Upper lobe of left lung (tissue), 4 donors: ENCODE measurements around the gene KHDC3L.
"Not testable (repeated sequence)": the region's sequence is repeated elsewhere in the genome, so short reads cannot be mapped to it uniquely, and the experiment has no call there.

Experiments
- EP300 ChIP-seq, 4 donors: sonication (generic); formaldehyde crosslinking; IDR thresholded peaks; one replicate each; pipeline ENCODE4 v1.5.1; 2017; ENCODE audit warnings: antibody characterized with exemption in 4 of 4, control low read depth in 2 of 4
- POLR2A ChIP-seq, 4 donors: fragments of 450-650 bp; IDR thresholded peaks; one replicate each; pipeline ENCODE4 v1.5.1; 2016 to 2017; ENCODE audit warnings: antibody characterized with exemption in 4 of 4, mild to moderate bottlenecking in 2 of 4
- POLR2AphosphoS5 ChIP-seq, 2 donors: sonication (generic); formaldehyde crosslinking; IDR thresholded peaks; one replicate each; pipeline ENCODE4 v1.5.1; 2017; ENCODE audit warnings: antibody characterized with exemption in 2 of 2
- TF ChIP-seq, protein P1 (sequence below), 6 experiments: fragments of 450-650 bp in 4 of 6; fragments of 200-600 bp in 2 of 6; sonication (generic) in 2 of 6; IDR thresholded peaks; one replicate each; pipeline ENCODE4 v1.5.1; 2016 to 2019; ENCODE audit warnings: antibody characterized with exemption in 6 of 6

DNA sequence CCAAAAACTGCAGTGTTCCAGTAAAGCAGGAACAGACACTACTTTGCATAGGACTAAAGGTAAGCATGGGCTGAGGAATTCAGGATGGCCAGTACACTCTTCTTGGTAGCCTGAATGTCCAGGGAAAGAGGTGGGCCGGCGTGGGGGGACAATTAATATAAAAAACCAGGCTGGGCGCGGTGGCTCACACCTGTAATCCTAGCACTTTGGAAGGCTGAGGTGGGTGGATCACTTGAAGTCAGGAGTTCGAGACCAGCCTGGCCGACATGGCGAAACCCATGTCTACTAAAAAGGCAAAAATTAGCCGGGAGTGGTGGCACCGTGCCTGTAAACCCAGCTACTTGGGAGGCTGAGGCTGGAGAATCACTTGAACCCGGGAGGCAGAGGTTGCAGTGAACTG, 19.1 kb downstream of the KHDC3L start:
- TF ChIP-seq, protein P1, sequence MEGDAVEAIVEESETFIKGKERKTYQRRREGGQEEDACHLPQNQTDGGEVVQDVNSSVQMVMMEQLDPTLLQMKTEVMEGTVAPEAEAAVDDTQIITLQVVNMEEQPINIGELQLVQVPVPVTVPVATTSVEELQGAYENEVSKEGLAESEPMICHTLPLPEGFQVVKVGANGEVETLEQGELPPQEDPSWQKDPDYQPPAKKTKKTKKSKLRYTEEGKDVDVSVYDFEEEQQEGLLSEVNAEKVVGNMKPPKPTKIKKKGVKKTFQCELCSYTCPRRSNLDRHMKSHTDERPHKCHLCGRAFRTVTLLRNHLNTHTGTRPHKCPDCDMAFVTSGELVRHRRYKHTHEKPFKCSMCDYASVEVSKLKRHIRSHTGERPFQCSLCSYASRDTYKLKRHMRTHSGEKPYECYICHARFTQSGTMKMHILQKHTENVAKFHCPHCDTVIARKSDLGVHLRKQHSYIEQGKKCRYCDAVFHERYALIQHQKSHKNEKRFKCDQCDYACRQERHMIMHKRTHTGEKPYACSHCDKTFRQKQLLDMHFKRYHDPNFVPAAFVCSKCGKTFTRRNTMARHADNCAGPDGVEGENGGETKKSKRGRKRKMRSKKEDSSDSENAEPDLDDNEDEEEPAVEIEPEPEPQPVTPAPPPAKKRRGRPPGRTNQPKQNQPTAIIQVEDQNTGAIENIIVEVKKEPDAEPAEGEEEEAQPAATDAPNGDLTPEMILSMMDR (IDR thresholded peaks at IDR 0.05): not testable (repeated sequence)
- TF ChIP-seq EP300, POLR2A, POLR2AphosphoS5 (IDR thresholded peaks at IDR 0.05): not testable (repeated sequence)
